ENCODE measurements around the gene ALB.

ALB gene

DNA sequence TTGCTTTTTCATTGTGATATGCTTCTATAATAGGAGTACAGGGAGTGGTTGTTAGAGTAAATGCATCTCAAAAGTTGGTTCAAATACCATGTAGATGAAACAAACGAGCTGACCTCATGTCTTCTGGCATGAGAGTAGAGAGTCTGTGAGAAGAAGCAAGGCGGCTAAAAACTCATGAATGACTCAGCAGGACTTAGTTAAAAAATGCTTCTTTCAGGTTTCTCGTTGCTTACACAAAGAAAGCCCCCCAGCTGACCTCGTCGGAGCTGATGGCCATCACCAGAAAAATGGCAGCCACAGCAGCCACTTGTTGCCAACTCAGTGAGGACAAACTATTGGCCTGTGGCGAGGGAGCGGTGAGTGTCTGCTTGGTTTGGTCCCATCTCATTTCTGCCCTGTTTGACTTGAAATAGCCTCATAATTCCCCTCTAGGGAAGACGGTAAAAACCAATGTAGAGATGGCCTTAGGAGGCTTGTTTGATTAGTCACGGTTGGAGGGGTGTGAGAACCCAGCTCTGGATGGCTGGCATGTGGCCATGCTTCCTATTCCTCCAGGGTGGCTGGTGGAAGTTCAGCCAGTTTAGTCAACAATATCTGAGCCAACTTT is 46.4 kb downstream of the ALB start:
- no peak for DNase-seq (ENCODE audit: low read depth in 2 of 2)

DNA sequence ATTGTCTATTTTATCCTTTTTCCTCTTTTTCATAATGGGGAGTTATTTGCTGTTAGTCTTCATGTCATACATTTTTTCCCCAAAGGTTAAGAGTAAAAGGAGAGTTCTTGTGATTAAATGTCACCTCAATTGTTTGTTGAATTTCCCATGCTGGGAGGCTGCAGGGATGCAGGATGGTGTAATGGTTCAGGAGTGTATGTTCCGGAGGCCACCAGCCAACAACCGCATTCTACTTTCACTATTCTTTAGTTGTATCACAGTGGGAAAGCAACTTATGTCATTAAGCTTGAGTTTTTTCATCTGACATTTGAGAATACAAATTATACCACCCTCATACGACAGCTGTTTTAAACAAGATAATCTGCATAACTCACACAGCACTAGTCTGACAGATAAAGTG is 47.3 kb downstream of the ALB start:
- DNase-seq (ENCODE audit: low read depth in 2 of 2) = no peak

DNA sequence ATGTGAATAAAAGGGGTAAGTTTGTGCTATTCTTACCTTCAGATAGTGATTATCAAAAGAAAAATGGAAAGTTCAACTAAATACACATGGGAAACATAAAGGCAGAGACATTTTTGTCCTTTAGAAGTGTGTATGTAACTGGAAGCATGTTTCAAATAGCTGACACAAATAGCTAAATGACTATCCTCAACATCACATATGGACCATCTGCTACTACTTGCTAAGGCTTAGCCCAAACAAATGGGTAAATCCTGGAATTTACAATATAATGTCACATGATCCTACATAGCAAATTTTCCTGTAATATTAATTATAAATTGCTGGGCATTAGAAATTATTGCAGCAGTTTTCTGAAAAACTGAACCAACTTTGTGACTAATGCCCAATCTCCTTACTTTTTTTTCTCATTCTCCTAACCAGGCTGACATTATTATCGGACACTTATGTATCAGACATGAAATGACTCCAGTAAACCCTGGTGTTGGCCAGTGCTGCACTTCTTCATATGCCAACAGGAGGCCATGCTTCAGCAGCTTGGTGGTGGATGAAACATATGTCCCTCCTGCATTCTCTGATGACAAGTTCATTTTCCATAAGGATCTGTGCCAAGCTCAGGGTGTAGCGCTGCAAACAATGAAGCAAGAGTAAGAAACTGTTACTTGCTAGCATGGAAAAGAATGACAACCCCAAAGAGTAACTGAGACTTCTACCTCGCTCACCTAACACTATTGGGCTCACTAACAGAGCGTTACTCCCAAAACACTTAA is 48.1 kb downstream of the ALB start:
- DNase-seq (ENCODE audit: low read depth in 2 of 2) = no peak

DNA sequence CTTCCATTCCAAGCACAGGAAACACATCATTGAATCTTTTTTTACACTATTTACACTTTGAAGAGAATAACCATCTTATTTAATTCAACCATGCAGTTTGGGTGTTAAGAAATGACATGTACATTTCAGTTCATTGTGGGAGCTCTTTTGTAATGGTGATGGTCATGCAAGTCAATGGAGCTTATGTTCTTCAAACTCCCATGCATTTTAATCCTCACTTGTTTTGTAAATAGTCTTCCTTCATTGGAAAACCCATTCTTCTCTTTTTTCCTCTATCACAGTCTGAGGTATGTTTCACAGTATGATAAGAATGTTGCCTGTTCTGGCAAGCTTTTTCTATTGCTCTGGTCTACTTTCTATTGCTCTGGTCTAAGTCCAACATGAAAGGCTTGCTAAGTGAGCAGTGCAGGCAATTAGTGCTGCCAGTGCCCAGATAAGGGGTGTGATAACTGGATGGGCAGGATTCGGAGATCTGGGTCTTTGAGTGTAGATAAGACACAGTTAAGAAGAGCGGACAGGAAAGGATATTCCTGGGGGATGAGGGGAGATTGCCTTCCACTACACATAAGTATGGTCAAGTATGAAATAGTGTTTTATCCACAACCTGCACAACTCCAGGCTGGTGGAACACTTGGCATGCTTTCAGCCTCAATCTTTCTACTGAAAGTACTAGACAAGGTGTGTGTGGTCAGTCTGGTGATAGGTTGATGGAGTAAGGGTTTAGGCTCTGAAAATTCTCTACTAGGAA is 49.0 kb downstream of the ALB start:
- no peak for DNase-seq (ENCODE audit: low read depth in 2 of 2)

DNA sequence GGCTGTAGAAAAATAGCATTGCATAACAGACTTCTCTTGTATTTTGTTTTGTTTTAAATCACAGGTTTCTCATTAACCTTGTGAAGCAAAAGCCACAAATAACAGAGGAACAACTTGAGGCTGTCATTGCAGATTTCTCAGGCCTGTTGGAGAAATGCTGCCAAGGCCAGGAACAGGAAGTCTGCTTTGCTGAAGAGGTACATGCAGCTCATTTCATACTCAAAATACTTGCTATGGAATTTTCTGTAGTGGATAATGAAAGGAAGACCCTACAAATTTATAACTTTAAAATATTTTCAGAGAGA is 49.6 kb downstream of the ALB start:
- DNase-seq (ENCODE audit: low read depth in 2 of 2) = no peak

DNA sequence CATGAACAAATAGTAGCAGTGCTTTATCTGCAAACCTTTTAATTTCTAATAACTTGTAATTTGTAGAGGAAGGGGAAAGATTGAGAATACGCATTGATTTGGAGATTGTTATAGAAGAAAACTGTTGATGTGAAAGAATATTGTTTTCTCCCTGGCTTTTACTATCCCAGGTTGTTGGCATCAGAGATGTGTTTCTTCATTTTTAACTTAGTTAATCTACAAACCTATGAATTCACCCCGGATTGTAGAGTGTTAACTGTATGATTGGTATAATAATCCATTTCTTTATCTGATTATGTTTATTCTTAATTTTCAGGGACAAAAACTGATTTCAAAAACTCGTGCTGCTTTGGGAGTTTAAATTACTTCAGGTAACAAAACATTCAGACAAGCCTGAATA is 50.8 kb downstream of the ALB start:
- no peak for DNase-seq (ENCODE audit: low read depth in 2 of 2)

DNA sequence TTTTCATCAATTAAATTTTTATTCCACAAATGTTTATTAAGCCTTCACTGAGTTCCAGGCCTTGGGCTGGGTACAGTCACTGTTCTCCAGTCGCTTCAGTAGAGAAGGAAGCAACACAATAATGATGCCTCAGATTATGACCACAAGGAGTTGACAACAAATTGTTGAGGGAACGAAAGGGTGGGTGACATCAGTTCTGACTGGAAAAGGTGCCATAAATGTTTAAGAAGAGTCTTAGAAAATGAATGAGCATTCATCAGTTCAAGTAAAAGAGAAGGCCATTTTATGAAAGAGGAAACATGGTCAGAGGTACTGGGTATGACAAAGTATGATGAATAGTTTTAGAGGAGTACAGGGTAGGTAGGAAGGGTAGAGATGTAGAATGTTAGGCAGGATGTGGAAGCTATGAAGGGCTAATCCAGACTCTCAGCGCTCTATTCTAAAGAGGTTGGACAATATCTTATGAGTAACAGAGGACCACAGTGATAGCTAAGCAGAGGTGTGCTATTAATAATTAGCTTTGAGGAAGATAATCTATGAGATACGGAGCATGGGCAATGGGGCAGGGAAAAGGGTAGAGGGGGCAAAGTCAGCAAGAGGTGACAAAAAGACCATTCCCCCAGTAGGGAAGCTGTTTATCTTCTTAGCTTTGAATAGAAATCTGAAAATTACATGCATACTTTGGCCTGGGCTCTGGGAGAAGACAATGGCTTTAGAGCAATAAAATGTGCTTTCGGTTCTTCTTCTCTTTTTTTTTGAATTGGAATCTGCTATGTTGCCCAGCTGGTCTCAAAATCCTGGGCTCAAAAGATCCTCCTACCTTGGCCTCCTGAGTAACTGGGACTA is 52.3 kb downstream of the ALB start:
- no peak for DNase-seq (ENCODE audit: low read depth in 2 of 2)

DNA sequence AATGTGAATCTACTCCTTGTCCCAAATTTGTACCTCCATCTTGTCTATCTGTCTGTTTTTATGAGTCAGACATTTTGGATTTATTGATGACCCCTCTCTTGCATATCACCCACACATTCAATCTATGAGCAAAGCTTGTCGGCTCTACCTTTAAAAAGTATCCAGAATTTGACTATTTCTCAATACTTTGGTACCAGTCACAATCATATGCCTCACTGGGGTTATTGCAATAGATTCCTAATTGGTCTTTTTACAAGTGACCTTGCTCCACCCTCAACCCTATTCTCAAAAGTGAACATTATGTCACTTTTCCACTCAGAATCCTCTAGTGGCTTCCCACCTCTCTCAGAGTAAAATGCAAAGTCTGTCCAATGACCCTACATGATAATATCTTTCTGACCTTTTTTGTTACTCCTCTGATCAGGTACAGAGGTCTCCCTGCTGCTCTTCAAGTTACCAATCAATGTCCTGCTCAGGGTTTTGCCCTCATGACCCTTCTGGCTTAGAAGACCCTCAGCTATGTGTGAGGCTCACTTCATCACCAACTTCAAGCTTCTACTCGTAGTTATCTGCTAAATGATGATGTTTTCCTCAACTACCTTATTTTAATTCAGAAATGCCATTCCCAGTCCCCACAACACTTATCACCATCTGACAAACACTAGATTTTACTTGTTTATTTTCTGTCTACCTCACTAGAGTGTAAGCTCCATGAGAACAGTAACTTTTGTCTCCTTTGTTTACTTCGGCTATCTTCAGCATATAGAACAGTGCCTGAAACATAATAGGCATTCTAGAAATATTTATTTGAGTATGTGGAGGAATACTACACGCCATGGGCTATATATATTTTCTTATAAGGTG is 54.3 kb downstream of the ALB start:
- no peak for DNase-seq (ENCODE audit: low read depth in 2 of 2)

DNA sequence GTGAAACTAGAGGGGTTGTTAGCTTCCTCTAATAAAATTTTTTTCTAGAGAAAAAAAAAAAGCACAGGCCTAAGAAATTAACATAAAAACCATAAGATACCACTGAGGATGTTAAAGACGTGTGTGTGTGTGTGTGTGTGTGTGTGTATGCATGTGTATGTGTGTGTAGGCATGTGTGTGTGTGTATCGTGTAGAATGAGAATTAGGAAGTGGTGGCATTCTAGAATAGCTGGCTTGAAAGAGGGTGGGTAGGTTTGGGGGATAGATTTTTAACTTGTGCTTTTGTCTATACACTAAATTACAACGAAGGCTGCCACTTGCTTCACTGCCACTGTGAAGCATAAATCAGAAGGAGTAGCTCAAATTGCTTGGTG is 54.9 kb downstream of the ALB start:
- DNase-seq (ENCODE audit: low read depth in 2 of 2) = no peak

DNA sequence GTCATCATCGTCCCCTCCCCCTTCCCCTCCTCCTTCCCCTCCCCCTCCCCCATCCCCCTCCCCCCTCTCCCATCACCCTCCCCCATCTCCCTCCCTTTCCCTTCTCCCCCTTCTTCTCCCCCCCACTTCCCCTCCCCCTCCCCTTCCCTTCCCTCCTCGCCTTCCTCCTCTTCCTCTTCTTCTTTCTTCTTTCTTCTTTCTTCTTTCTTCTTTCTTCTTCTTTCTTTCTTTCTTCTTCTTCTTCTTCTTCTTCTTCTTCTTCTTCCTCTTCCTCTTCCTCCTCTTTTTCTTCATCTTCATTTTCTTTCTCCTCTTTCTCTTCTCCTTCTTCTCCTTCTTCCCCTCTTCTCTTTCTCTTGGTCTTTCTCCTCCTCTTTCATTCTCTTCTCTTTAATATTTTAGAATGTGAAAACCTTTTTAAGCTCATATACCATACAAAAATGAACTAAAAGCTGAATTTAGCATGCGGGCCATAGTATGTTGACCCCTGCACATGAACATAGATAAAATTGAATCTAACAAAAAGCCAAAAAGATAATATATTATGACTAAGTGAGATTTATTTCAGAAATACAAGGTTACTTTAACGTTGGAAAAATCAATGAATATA is 56.9 kb downstream of the ALB start:
- no peak for DNase-seq (ENCODE audit: low read depth in 2 of 2)

DNA sequence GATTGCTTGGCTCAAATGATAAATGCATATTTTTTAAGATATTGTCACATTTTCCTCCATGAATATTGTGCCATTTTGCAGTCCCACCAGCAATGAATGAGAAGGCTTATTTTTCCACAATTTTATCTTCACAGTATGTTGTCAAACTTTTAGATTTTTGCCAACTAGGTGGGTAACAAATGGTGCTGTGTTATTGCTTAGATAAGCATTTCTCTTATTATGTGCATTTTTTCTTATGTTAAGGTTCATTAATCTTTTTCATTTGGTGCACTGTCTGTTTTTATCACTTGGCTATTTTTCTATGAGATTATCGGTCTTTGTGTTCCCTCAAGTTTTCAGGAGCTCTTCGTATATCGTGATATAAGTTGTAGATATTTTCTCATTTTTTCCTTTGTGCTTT is 64.1 kb downstream of the ALB start:
- DNase-seq (ENCODE audit: low read depth in 2 of 2) = no peak

DNA sequence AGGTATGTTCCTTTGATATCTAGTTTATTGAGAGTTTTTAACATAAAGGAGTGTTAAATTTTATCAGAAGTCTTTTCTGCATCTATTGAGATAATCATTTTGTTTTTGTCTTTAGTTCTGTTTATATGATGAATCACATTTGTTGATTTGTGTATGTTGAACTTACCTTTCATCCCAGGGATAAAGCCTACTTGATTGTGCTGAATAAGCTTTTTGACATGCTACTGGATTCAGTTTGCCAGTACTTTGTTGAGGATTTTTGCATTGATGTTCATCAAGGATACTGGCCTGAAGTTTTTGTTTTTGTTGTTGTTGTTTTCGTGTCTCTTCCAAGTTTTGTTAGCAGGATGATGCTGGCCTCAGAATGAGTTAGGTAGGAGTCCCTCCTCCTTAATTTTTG is 66.6 kb downstream of the ALB start:
- no peak for DNase-seq (ENCODE audit: low read depth in 2 of 2)

Measured in stimulated activated CD8-positive, alpha-beta memory T cell treated with anti-CD3 and anti-CD28 coated beads, Interleukin-2, amount 100 ng/mL, for 48 hours (primary cell).